HepG2 (cell line): ENCODE data around the gene TBC1D1. TPM values are rescaled to one million over a fixed set of nuclear protein-coding genes. Genes with fewer than 3 reads are reported as not detected.

ENCODE experiments used
- ATAC-seq: fragments of 200-7000 bp; cut with Tn5 transposase; 3 replicates; pipeline ENCODE4 v1.9.1; 2020; ENCODE audit warnings: mild to moderate bottlenecking, moderate library complexity
- BruUV-seq: library from RNA; stranded (reverse); fragments of 400-500 nt; replicated peaks from 2 replicates; lab custom pipeline; 2021; lab: Mats Ljungman, UMichigan
- CTCF ChIA-PET: fragments of 300-600 bp; formaldehyde crosslinking; extraction: SDS; loops from one replicate; lab custom pipeline; 2021; ENCODE audit warnings: low total read pairs, inconsistent platforms, low intra/inter-chr PET ratio; lab: Yijun Ruan, JAX
- POLR2A ChIA-PET: fragments of 350-600 bp; sonication (Branson Sonifier 250); formaldehyde crosslinking; loops from one replicate; lab custom pipeline; 2020; ENCODE audit warnings: antibody characterized with exemption, inconsistent platforms; lab: Yijun Ruan, JAX
- DNase-seq: peaks from one replicate; pipeline ENCODE4 v3.0.0-alpha.2; 2015; ENCODE audit warnings: low spot score
- FAIRE-seq: peaks from 3 replicates; lab custom pipeline; 2011; peaks lifted over from hg19 to GRCh38; lab: Jason Lieb, UNC
- H2AFZ ChIP-seq: one replicate; pipeline ENCODE4 v1.6.1; 2011; ENCODE audit warnings: low read length, inconsistent platforms
- H3K27ac ChIP-seq: fragments of 300-600 bp; 3 replicates; pipeline ENCODE4 v1.8.0; 2011; ENCODE audit warnings: mixed run types, mild to moderate bottlenecking, mixed read lengths, low read length, inconsistent platforms; ENCODE audit not compliant: insufficient read depth; ENCODE audit errors: extremely low read length
- H3K27me3 ChIP-seq, 2 experiments: fragments of 200-600 bp in 1 of 2; 2 replicates in 1 of 2; 3 replicates in 1 of 2; pipeline versions ENCODE4 v1.6.0 to v1.8.0; 2011; ENCODE audit warnings: low read length in 2 of 2, mild to moderate bottlenecking in 2 of 2, moderate library complexity in 2 of 2, inconsistent platforms in 1 of 2; ENCODE audit not compliant: insufficient read depth in 2 of 2, control insufficient read depth in 1 of 2
- H3K36me3 ChIP-seq, 2 experiments: fragments of 200-600 bp in 1 of 2; replicated peaks in 1 of 2; 2 replicates in 1 of 2; 3 replicates in 1 of 2; pipeline versions ENCODE4 v1.5.1 to v1.8.0; 2011; ENCODE audit warnings: low read length in 2 of 2, inconsistent platforms in 1 of 2; ENCODE audit not compliant: insufficient read depth in 2 of 2, control insufficient read depth in 1 of 2
- H3K4me1 ChIP-seq: 2 replicates; pipeline ENCODE4 v1.5.1; 2012; ENCODE audit warnings: low read length, inconsistent platforms; ENCODE audit not compliant: insufficient read depth
- H3K4me2 ChIP-seq: 2 replicates; pipeline ENCODE4 v1.6.0; 2011; ENCODE audit warnings: low read depth, low read length, inconsistent platforms
- H3K4me3 ChIP-seq, 3 experiments: fragments of 200-600 bp in 1 of 3; sonication (generic), shearing (Covaris generic) in 1 of 3; replicated peaks in 1 of 3; 2 replicates each; pipeline ENCODE4 v1.5.1; 2011 to 2016; ENCODE audit warnings: low read length in 3 of 3, inconsistent platforms in 2 of 3, low read depth in 2 of 3, mild to moderate bottlenecking in 2 of 3, control low read depth in 1 of 3, mixed read lengths in 1 of 3; ENCODE audit not compliant: insufficient read depth in 1 of 3
- H3K79me2 ChIP-seq: one replicate; pipeline ENCODE4 v1.6.1; 2011; ENCODE audit warnings: low read length, inconsistent platforms; ENCODE audit not compliant: insufficient read depth
- H3K9ac ChIP-seq: 2 replicates; pipeline ENCODE4 v1.6.0; 2011; ENCODE audit warnings: mild to moderate bottlenecking, low read depth, low read length, inconsistent platforms; ENCODE audit not compliant: insufficient read depth
- H3K9me3 ChIP-seq: 2 replicates; pipeline ENCODE4 v1.5.1; 2012; ENCODE audit warnings: mild to moderate bottlenecking, low read length
- H4K20me1 ChIP-seq: 2 replicates; pipeline ENCODE4 v1.6.0; 2011; ENCODE audit warnings: inconsistent platforms, mild to moderate bottlenecking, low read length, moderate library complexity; ENCODE audit not compliant: insufficient read depth
- ATAD3A ChIP-seq: sonication (generic); formaldehyde crosslinking; IDR thresholded peaks from 2 replicates; pipeline ENCODE4 v1.4.0; 2020; ENCODE audit warnings: missing genetic modification reagents
- MIXL1 ChIP-seq: IDR thresholded peaks from 2 replicates; pipeline ENCODE4 v1.6.1; 2016
- NR2C2 ChIP-seq: sonication (generic); formaldehyde crosslinking; IDR thresholded peaks from 2 replicates; pipeline ENCODE4 v1.4.0; 2020; ENCODE audit warnings: missing genetic modification reagents, mild to moderate bottlenecking, moderate library complexity, borderline replicate concordance
- SMC3 ChIP-seq: IDR thresholded peaks from 2 replicates; pipeline ENCODE4 v1.6.1; 2011; ENCODE audit warnings: low read length, improper control_type of control experiment
- SNAPC5 ChIP-seq: sonication (generic); formaldehyde crosslinking; IDR thresholded peaks from 2 replicates; pipeline ENCODE4 v1.8.1; 2023; ENCODE audit warnings: mild to moderate bottlenecking, missing genetic modification reagents, borderline replicate concordance
- STAG1 ChIP-seq: sonication (generic); formaldehyde crosslinking; IDR thresholded peaks from 2 replicates; pipeline ENCODE4 v1.4.0; 2020; ENCODE audit warnings: missing genetic modification reagents
- XRCC5 ChIP-seq: fragments of 200-400 bp; formaldehyde crosslinking; optimal IDR thresholded peaks from 2 replicates; pipeline ENCODE3; 2017; ENCODE audit warnings: mild to moderate bottlenecking, low read length
- ZNF781 ChIP-seq: sonication (generic); formaldehyde crosslinking; IDR thresholded peaks from 2 replicates; pipeline ENCODE4 v1.5.1; 2020; ENCODE audit warnings: borderline replicate concordance, mild to moderate bottlenecking, missing genetic modification reagents; ENCODE audit errors: not compliant biosample characterization
- WGBS: methylation state at CpG from one replicate; pipeline ENCODE4 v1.1.6; 2017; ENCODE audit warnings: low lambda C conversion rate; 5-methylcytosine and 5-hydroxymethylcytosine counted together
- in situ Hi-C: cut with HindIII; loops from 2 replicates; pipeline ENCODE4 v1.10.0; 2017; ENCODE audit warnings: low pct_unique_long_range_greater_than_20kb; ENCODE audit not compliant: extremely low pct_ligation_motif_present
- intact Hi-C: fragments of 100-400 bp; cut with micrococcal nuclease; formaldehyde crosslinking; loops from one replicate; pipeline ENCODE4 v1.10.0; 2022; ENCODE audit not compliant: unreplicated experiment
- polyA plus RNA-seq, 8 experiments: library from polyadenylated mRNA; depleted of rRNA in 3 of 8; stranded (reverse) in 7 of 8; unstranded in 1 of 8; fragments of >200 nt; fragmentation: Illumina TruSeq in 4 of 8; extraction: Trizol in 4 of 8; gene quantifications; 2 replicates each; pipeline versions ENCODE4 v1.2.1 to v1.2.3, GENCODE V29; 2011 to 2016; ENCODE audit warnings: low read depth in 4 of 8, missing spikeins in 1 of 8, mixed read lengths in 1 of 8; ENCODE audit not compliant: insufficient read depth in 1 of 8
- total RNA-seq, 5 experiments: library from RNA; depleted of rRNA; stranded (reverse); fragments of >200 nt; fragmentation: Illumina TruSeq; extraction: Trizol; gene quantifications; 2 replicates each; pipeline ENCODE4 v1.2.3, GENCODE V29; 2016; ENCODE audit warnings: low read depth in 1 of 5
- TF ChIP-seq, protein P1 (sequence below): sonication (generic); formaldehyde crosslinking; IDR thresholded peaks from 2 replicates; pipeline ENCODE4 v1.5.0; 2020; ENCODE audit warnings: mild to moderate bottlenecking, missing genetic modification reagents
- TF ChIP-seq, protein P2 (sequence below): IDR thresholded peaks from 2 replicates; pipeline ENCODE4 v1.6.1; 2016; ENCODE audit warnings: mild to moderate bottlenecking
- TF ChIP-seq, protein P3 (sequence below): sonication (generic); formaldehyde crosslinking; IDR thresholded peaks from 2 replicates; pipeline ENCODE4 v1.9.0; 2021; ENCODE audit warnings: missing genetic modification reagents, borderline replicate concordance

TBC1D1 gene
- total and polyA plus RNA-seq, 2 of the 13 experiments (the other 11 are each of a cell fraction or from before 2014, with no cell fraction given) = 37.3 to 62.8 TPM

- Histone ChIP-seq H3K9me3 (no peaks in the 10 kb centered on the region), H3K27me3 (no peaks in the 10 kb centered on the region), H3K9ac (no peak overlapping the region), H4K20me1 (no peaks in the 10 kb centered on the region), H2AFZ (no peak overlapping the region), H3K4me3 (no peak overlapping the region), H3K4me1 (peaks cover 56% of the 10 kb centered on the region), H3K4me2 (no peak overlapping the region), H3K36me3 (no peaks in the 10 kb centered on the region), H3K79me2 (no peaks in the 10 kb centered on the region), H3K27ac (no peak overlapping the region)
- no peak for FAIRE-seq
- TF ChIP-seq SMC3 = peak; percentile 11; the same call in 1 of the 2 replicates
- TF ChIP-seq ZNF781 (CRISPR knock-in tag) = no peak
- 0 out of 2 replicates have a peak, but pooled peaks have one; percentile 13 for TF ChIP-seq STAG1 (CRISPR knock-in tag)
- ChIA-PET POLR2A (interaction anchor here (1.5 to 2.1 kb wide), 4 partner anchors 47 to 494 kb away, joined by 3 to 14 read pairs (median 7); no protein-coding TSS in a partner anchor), CTCF (interaction anchor here (0.8 to 3.4 kb wide), 4 partner anchors 119 to 579 kb away, joined by 3 to 38 read pairs (median 24); no protein-coding TSS in a partner anchor)
- peak; percentile 69 for ATAC-seq
- intact Hi-C loops = no loop called here
- no TSS peak for BruUV-seq
- in situ Hi-C loops = loop anchor here (5.0 kb wide), 3 partner anchors 132 to 552 kb away; no protein-coding TSS in a partner anchor
- DNase-seq = no peak
- WGBS = 86% methylated on average over 2 of the region's 2 CpGs
Measured at GRCh38 chr4:38180456-38180855, 289.6 kb downstream of the TBC1D1 start.

DNA sequence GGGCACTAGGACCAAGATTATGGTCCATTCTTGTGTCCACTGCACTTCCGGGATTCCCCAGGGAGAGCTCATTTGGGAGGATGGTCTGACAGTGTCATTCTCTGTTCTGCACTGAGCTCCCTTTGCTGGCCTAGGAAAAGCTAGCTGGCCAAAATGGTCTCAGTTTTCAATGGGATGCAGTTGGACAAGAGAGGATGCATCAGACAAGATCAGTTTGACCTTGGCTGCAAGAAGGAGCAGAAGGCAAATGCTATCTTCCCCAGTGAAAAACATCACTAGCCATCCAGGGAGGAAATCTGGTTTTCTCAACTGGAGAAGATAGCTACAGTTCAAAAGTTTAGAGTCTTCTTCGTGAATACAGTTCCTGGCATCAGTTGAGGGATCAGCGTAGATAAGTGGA is 290.4 kb downstream of the TBC1D1 start:
- H3K27ac ChIP-seq = no peak overlapping the region
- ChIA-PET POLR2A (interaction anchor here (2.1 kb wide), 1 partner anchor 48 kb away, joined by 14 read pairs; no protein-coding TSS in a partner anchor), CTCF (interaction anchor here (0.8 to 3.4 kb wide), 3 partner anchors 494 to 578 kb away, joined by 3 to 38 read pairs (median 32); no protein-coding TSS in a partner anchor)
- no peaks in the 10 kb centered on the region for H3K9me3 ChIP-seq
- no peak overlapping the region for H3K9ac ChIP-seq
- DNase-seq (no peak), ATAC-seq (no peak), FAIRE-seq (no peak)
- no peaks in the 10 kb centered on the region for H3K27me3 ChIP-seq
- H4K20me1 ChIP-seq = no peaks in the 10 kb centered on the region
- H3K4me3 ChIP-seq = no peak overlapping the region
- H2AFZ ChIP-seq = no peak overlapping the region
- H3K4me2 ChIP-seq = no peak overlapping the region
- in situ Hi-C loops (loop anchor here (5.0 kb wide), 3 partner anchors 131 to 551 kb away; no protein-coding TSS in a partner anchor), intact Hi-C loops (no loop called here)
- H3K79me2 ChIP-seq = no peaks in the 10 kb centered on the region
- 98% methylated on average over 3 of the region's 3 CpGs for WGBS
- no TSS peak for BruUV-seq
- H3K36me3 ChIP-seq = no peaks in the 10 kb centered on the region
- peaks cover 57% of the 10 kb centered on the region for H3K4me1 ChIP-seq
- TF ChIP-seq SNAPC5 (no peak), XRCC5 (no peak), MIXL1 (no peak), NR2C2 (no peak), ATAD3A (no peak)
- TF ChIP-seq, protein P1, sequence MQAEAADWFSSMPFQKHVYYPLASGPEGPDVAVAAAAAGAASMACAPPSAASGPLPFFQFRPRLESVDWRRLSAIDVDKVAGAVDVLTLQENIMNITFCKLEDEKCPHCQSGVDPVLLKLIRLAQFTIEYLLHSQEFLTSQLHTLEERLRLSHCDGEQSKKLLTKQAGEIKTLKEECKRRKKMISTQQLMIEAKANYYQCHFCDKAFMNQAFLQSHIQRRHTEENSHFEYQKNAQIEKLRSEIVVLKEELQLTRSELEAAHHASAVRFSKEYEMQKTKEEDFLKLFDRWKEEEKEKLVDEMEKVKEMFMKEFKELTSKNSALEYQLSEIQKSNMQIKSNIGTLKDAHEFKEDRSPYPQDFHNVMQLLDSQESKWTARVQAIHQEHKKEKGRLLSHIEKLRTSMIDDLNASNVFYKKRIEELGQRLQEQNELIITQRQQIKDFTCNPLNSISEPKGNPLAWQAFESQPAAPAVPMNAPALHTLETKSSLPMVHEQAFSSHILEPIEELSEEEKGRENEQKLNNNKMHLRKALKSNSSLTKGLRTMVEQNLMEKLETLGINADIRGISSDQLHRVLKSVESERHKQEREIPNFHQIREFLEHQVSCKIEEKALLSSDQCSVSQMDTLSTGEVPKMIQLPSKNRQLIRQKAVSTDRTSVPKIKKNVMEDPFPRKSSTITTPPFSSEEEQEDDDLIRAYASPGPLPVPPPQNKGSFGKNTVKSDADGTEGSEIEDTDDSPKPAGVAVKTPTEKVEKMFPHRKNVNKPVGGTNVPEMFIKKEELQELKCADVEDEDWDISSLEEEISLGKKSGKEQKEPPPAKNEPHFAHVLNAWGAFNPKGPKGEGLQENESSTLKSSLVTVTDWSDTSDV (CRISPR knock-in tag) = no peak
- TF ChIP-seq, protein P2, sequence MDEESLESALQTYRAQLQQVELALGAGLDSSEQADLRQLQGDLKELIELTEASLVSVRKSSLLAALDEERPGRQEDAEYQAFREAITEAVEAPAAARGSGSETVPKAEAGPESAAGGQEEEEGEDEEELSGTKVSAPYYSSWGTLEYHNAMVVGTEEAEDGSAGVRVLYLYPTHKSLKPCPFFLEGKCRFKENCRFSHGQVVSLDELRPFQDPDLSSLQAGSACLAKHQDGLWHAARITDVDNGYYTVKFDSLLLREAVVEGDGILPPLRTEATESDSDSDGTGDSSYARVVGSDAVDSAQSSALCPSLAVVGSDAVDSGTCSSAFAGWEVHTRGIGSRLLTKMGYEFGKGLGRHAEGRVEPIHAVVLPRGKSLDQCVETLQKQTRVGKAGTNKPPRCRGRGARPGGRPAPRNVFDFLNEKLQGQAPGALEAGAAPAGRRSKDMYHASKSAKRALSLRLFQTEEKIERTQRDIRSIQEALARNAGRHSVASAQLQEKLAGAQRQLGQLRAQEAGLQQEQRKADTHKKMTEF (CRISPR knock-in tag) = no peak
- TF ChIP-seq, protein P3, sequence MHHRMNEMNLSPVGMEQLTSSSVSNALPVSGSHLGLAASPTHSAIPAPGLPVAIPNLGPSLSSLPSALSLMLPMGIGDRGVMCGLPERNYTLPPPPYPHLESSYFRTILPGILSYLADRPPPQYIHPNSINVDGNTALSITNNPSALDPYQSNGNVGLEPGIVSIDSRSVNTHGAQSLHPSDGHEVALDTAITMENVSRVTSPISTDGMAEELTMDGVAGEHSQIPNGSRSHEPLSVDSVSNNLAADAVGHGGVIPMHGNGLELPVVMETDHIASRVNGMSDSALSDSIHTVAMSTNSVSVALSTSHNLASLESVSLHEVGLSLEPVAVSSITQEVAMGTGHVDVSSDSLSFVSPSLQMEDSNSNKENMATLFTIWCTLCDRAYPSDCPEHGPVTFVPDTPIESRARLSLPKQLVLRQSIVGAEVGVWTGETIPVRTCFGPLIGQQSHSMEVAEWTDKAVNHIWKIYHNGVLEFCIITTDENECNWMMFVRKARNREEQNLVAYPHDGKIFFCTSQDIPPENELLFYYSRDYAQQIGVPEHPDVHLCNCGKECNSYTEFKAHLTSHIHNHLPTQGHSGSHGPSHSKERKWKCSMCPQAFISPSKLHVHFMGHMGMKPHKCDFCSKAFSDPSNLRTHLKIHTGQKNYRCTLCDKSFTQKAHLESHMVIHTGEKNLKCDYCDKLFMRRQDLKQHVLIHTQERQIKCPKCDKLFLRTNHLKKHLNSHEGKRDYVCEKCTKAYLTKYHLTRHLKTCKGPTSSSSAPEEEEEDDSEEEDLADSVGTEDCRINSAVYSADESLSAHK (CRISPR knock-in tag) = no peak
